HG03378 (cell line): ENCODE data around the gene EDIL3.

Experiments used
- ATAC-seq: cut with Tn5 transposase; IDR thresholded peaks from one replicate; pipeline ENCODE4 v1.9.1; 2021; ENCODE audit warnings: mild to moderate bottlenecking, moderate library complexity; ENCODE audit not compliant: unreplicated experiment

Gene EDIL3

DNA sequence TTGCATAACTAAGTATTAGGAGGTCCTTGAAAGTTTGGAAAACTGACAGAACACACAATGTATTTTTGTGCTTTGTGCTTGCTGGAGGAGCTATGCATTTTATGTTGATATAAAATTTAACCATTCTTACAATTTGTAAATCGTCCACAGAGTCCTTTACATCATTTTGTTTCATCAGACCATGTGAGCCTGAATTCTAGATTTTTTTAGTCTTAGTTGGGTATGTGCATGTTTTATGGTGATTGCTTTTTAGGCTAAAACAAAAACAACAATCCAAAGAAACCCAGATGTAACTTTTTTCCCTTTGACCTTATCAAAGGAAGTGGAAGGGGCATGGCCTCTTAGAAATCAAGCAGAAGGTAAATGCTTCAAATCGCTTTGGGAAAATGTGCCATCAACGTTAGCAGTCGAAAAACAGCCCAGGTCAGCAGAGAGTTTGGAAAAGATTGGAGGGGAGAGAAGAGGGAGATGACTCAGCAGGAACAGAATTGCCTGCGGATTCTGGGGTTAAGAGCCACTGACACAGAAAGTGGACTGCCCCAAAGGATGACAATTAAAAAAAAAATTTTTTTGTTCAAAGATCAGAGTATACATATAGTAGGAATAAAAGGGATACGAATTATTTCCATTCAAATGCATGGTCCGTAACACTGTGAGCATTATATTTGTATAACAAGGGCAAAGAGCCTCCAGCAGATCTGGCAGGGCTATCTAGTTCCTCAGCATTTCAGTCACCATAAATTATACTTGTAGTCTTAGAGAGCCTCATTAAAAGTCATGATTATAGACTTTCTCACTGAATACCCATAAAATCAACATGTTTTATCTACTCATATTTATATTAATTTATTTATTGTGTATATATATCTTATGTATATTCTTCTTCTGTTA is 410.5 kb downstream of the EDIL3 start:
- ATAC-seq: no peak

DNA sequence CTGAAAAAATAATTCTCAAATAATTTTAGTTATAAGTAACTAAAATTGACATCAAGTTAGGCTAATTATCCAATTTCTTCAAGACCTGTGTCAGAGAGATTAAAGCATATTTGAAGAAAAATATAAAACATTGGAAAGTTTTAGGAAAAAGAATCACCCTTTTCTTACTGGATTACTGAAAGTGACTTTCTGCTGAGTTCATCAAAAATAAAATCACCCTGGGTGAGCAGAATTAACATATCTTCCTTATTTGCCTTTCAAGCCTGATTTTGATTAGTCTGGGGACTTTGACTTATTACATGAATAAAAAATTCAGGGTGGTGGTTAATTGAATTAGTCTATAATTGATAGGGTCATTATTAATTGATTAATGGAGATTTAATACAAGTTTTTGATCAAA is 411.8 kb downstream of the EDIL3 start:
- no peak for ATAC-seq

DNA sequence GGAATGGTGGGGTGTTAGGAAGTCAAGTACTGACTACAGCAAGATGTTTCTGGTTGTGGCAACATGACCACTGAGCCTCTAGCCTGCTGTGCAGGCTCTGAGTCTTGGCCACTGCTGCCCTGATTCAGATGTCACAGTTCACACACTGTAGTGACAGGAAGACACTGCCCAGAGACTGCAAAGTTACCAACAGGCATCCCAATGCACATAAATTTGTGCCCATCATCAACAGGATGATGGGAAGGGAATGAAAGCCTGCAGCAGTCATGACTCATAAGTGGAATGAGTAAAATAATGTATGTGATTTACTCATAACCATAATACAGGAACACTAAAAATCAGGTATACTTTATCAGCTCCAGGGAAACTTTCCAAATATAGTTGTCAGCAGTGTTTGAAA is 412.4 kb downstream of the EDIL3 start:
- ATAC-seq: no peak

DNA sequence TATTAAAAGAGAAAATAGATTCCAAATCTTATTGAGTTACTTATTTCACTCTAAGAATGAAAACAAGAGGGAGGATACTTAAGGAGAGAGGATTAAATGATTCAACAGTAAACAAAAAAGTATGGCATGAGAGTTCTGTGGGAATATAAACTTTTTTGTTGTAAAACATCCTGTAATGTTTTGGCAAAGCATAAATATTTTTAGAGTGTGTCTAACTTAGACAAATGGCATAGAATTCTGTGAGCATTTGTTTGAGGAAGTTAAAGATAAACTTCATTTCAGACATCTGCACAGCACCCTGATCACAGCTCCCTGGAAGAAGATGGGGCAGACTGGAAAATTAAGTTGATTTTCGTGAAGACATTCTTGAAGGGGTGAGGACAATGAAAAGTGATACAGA is 417.3 kb downstream of the EDIL3 start:
- no peak for ATAC-seq

DNA sequence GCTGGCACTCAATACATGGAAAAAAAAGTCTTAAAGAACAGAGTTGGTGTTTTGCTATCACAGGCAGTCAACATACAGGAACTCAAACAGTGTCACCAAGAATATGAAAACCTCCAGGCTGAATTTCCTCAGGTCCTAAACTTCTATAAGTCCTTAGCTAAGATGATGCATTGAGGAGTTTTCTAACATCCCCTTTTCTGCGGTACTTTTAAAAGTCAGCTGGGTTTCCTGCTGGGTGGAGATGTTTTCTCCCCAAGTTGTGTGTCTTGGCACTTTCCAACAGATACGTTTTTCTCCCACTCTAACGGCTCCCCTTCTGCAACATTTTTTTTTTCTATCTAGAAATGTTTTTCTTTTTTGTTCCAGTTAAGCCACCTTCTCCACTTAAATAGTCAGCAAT is 419.2 kb downstream of the EDIL3 start:
- ATAC-seq: no peak

DNA sequence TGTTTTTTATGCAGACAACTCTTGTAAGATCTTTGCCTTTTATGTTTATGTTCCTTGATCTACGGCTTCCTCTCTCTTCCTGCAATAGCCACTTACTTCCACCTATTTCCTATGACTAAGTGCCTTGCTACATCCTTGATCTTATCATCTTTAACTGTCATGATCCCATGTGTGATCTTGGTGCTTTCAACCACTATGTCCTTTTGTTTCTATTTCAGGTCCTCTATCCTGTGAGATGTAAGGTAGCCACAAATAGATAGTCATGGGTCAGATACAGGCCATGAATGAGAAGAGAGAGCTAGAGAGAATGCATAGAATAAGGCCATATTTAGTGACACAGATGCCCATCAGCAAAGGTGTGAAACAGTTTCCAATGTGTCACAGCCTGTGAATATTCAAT is 420.4 kb downstream of the EDIL3 start:
- ATAC-seq: no peak

DNA sequence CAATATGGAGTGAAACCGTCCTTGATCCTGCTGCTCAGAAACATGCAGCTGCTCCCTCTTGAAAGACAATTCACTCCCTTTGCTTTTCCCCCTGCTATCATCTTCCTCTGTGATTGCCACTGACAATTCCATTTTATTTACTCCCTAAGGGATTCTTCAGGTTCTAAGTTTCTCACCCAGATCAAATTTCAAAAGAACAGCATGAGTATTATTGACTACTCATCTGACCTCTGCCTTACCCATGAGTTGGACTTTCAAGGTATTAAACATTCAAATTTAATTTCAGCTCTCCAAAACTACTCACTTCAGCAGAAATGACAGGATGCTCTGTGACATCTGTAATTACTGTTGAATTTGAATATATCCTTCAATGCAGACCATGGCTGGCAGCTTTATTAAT is 427.5 kb downstream of the EDIL3 start:
- no peak for ATAC-seq

DNA sequence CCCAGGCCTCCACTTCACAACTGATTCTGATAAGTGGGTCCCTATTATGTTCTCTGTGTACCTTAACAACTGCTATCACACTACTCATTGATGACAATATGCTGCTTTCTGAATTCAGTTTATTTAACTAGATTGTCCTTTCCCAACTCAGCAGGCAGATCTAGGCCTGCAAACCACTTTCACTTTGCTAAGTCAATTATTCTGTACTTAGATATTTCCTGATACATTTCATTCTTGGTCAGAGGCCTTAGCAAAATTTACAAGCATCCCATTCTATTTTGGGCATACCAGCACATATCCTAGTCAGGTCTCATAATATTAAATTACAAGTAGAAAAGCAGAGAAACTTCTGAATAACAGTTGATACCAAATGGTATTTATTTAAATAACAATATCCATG is 428.3 kb downstream of the EDIL3 start:
- ATAC-seq: no peak

DNA sequence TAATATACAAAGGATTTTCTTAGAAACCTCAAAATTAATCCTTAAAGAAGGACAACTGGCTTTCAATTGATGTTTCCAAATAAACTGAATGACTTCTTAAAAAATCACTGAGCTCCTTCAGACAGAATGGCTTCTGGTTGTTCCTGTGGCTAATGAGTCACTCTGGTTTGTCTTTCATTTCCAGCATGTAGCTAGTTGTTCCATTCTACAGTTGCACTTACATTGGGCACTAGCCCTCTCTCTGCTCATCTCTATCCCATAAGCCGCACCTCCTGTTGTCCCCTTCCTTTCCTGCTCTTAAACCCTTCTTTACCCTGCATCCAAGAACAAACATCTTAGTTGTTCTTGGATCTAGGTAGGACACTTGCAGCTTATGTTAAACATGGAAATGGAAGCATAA is 428.8 kb downstream of the EDIL3 start:
- no peak for ATAC-seq

DNA sequence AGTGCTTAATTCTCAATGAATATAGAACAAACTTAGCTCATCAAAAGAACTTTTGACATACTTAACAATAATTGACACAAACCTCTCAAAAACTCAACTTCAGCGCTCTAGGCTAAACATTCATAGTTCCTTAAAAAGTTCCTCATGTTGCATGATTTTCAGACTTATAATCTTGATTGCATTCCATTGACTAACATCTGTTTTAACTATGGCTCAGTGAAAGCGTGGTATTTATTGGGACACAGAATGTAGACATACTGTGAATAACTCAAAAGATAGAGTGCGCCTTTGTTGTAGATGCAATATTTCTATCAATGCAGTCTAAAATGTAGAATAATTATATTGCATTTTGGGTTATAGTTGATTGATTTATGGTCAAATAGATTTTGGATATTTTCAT is 436.9 kb downstream of the EDIL3 start:
- ATAC-seq: no peak

DNA sequence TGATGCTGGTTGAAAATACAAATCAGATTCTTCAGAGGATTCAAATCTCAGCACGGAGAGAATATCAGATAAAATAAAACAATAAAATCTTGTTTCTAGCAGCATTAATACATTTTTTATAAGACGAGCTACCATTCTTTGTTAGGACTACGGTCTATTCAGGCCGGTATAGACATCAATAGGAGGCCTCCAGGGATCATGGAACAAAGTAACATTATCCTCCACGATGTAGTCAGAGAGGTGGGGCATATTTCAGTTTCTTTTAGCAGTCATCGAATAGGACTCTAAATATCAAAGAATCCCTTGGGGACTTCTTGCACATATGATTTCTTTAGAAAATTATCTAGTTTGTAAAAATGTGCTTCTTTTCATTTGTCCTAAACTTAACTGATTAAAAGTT is 438.2 kb downstream of the EDIL3 start:
- ATAC-seq: no peak

DNA sequence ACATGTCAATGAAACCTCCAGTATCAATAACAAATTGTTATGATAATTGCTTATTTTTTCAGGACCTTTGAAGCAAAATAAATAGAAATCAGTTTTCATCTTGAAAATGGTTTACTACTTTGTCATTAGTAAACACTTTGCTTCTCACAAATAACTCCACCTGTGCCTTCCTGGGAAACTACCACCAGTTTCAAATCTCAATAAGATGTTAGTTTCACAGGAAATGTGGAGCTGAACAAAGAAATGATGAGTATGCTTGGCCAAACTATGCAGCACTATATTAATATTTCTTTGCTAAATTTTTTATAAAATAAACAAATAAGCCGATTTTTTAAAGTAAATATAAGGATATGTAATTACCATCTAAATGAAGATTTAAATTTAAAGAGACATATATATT is 442.5 kb downstream of the EDIL3 start:
- no peak for ATAC-seq

DNA sequence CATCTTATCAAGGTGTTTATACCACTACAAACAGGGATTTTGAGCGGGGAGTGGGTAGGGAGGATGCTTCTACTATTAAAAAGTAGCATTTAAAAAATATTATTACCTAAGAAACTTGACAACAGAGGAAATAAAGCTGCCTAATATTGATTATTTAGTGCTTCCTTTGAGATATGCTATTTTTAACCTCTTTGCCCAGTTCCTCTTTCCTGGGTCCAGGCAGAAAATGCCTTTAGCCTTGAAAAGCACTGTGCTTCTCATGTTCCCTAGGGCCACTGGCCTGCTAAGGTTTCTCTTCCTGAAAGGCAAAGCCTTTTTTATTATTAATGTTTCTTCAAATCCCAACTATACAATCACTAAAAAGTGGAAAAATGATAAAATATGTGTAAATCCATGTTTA is 446.8 kb downstream of the EDIL3 start:
- ATAC-seq: no peak

DNA sequence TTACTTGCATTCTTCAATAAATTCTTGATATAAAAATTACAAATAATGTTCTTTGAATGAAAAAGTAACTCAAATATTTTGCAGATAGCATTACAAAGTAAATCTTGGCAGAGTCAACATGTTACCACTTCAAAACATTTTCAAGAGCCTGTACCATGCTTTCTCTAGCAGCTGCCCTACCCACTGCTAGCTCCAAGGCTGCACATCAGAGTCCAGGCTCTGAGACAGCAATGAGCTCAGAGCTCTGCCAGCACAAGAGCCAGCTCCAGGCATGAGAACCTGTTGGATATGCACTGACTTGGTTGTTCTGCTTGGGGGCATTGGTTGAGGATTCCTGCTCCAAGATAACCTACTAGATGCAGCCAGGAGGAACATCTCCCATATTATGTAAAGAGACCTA is 452.7 kb downstream of the EDIL3 start:
- no peak for ATAC-seq

DNA sequence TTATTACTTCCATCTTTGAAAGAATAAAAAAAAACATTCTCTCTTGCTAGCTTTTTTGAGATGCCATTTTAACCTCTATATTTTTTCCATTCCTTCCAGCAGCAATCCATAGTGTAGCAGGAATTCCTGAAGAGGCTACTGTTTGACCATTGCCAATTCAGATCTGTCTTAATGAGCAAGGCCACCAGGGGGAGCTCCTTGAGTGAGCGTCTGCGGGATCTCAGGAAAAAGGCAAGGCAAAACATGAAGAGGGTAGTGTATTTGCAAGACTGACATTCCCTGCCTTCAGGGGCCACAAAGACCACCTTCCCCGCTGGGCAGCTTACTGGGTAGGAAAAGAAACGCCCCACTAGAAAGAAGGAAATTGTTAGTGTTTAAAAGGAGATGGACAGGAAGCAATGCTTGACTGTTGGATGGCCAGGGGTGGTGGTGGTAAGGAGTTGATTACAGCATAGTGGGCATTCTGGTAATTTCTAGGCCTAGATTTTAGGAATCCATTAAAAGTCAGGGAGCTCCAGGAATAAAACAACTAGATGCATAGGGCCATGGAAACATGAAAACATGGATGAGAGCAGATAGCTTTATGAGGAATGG is 457.4 kb downstream of the EDIL3 start:
- ATAC-seq: peak; percentile 65

DNA sequence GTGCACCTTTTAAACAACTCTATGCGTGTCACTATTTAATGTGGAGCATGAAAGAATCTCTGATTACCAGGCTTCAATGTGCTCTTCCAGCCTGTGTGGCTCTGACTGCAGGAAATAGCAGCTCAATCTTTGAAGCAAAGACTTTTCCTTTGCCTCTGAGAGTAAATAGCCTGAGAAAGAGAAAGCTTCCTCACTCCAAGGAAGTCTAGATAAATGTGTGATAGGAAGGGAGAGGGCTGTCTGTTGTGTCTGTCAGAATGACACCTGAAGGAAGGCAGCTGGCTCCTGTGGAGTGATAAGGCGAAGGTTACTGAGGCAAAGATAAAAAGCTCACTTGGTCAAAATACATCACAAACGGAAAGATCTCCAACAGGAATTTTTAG is 458.7 kb downstream of the EDIL3 start:
- no peak for ATAC-seq

DNA sequence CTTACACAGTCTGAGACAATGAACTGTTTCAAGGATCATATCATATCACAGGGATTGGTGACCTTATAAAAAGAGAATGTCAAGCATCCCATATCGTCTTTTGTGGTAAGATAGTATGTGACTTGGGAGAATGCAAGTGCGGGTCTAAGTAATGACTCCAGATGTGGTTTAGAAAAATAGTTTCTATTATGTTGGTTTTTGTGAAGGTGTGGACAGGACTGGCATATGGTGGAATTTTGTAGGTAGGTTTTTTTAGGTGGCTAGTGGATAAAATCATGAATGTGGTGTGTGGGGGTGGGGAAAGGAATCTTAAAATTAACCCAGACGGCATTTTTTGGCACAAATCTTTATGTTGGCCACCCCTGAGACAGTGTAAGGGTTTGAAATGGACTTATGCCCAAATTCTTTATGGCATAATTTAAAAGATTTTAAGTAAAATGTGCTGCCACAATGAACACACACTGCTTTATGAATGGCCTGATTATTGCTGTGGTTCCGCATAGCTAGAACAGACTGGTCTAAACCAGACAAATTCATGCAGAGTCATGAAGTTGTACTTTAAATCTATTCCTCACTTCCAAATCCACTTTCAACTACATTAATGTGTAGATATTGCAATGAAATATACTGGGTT is 459.2 kb downstream of the EDIL3 start:
- ATAC-seq: no peak

DNA sequence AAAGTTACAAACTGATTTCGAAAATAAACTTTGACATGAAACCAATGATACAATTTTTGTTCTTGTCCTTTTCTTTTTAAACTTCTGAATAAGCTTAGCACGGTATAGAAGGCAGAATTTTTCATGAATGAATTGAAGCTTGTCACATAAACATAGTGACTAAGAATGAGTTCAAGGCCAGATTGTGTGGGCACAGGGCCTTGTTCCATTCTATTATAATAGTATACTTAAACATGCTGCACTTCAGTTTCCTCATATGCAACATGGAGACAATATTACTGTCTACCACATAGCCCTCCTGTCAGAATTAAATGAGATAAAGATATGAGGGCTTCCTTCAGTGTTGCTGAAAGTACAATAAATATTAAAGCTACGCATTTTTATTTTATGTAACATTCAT is 459.8 kb downstream of the EDIL3 start:
- ATAC-seq: no peak

DNA sequence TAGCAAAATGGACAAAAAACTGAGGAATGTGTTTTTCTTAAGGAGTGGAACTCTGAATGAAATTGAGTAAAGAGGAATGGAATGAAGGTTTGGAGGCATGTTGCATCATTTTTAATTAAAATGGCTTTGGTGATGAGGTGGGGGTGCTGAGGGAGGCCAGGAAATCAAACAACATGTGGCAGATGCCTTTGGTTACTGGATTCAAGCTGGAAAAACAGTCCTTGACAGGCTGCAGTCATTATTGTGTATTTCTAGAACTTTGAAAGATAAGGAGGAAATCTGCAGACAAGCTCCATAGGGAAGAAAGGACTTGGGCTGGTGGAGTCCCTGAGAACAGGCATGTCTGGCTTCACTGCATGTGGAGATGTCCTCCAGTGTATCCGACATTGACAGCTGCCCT is 460.5 kb downstream of the EDIL3 start:
- ATAC-seq: no peak

DNA sequence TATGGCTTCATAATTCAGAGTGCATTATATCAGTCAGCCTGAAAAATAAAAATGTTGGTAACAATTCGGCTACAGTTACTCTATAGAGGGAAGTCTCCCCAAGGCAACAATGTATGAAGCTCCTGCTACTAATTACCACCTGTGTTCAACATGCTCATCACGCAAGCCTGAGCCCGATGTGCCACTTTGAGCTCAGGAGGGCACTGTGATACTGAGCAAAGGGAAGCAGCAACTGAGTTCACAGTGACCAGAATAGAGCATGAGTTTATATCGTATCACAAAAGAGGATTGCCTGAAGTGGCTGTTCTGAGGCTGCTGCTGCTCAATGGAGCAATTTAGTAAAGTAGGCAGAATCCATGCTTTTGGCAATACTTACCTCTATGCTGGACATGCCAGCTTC is 462.0 kb downstream of the EDIL3 start:
- no peak for ATAC-seq

DNA sequence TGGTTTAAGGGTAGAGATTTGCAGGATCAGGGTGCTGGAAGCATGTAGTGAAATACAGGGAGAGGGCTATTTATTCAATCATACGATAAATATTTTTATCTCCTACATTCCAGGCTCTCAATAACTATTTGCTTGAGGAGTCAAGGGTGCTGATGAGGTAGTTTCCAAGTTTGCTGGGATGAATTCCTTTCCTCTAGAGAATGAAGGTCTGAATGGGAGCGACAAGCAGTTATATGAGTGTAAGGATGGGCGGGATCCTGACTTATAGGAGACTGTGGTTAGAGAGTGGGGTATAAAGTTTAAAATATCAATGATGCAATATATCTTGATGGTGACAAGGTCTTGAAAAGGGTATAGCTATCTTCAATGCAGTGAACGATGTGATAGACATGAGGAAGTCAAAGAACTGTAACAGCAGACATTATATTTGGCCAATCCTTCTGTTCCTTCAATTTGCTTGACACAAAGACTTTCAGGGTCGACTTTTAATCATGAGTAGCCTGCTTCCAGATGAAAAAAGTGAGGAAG is 462.9 kb downstream of the EDIL3 start:
- ATAC-seq: no peak
